ENCODE measurements around the gene CACNB3. TPM values are rescaled to one million over a fixed set of nuclear protein-coding genes. Genes with fewer than 3 reads are reported as not detected.

The CACNB3 gene
- total and polyA plus RNA-seq, 2 of the 13 experiments (the other 11 are each of a cell fraction or from before 2014, with no cell fraction given) = 0.29 to 0.54 TPM

GRCh38 chr12:48851883-48852733, 33.8 kb downstream of the CACNB3 start, which contains the start of gene DDX23 (continued):
- TF ChIP-seq HNRNPK (IDR thresholded peaks at IDR 0.05; ENCODE audit: low read depth, low read length, poor library complexity, severe bottlenecking) (no peak), MLX (CRISPR knock-in tag; IDR thresholded peaks at IDR 0.05) (no peak), ZNF414 (CRISPR knock-in tag; IDR thresholded peaks at IDR 0.05) (0 out of 2 replicates have a peak, but pooled peaks have one; percentile 34), SNAPC2 (CRISPR knock-in tag; IDR thresholded peaks at IDR 0.05) (no peak), POLR2A (IDR thresholded peaks at IDR 0.05; ENCODE audit: insufficient read depth in 1 of 2, low read depth in 2 of 2, low read length in 2 of 2) (peak; percentile 65 to 77), ZZZ3 (CRISPR knock-in tag; IDR thresholded peaks at IDR 0.05; ENCODE audit: borderline replicate concordance) (no peak), ZNF264 (CRISPR knock-in tag; IDR thresholded peaks at IDR 0.05) (peak; percentile 18; the same call in 1 of the 2 replicates), SATB2 (CRISPR knock-in tag; IDR thresholded peaks at IDR 0.05) (no peak), RBM39 (IDR thresholded peaks at IDR 0.05; ENCODE audit: low read depth, low read length, poor library complexity, severe bottlenecking) (peak; percentile 88), TARDBP (CRISPR knock-in tag; IDR thresholded peaks at IDR 0.05) (peak; percentile 92), ZNF543 (CRISPR knock-in tag; IDR thresholded peaks at IDR 0.05) (0 out of 2 replicates have a peak, but pooled peaks have one; percentile 49), ARID5B (CRISPR knock-in tag; IDR thresholded peaks at IDR 0.05) (peak; percentile 47; the same call in 1 of the 2 replicates), YEATS4 (CRISPR knock-in tag; IDR thresholded peaks at IDR 0.05; ENCODE audit: borderline replicate concordance) (peak; percentile 75), JDP2 (CRISPR knock-in tag; IDR thresholded peaks at IDR 0.05; ENCODE audit: borderline replicate concordance) (no peak), AHDC1 (CRISPR knock-in tag; IDR thresholded peaks at IDR 0.05; ENCODE audit: borderline replicate concordance) (0 out of 2 replicates have a peak, but pooled peaks have one; percentile 45), MTA3 (CRISPR knock-in tag; IDR thresholded peaks at IDR 0.05) (no peak), SUZ12 (IDR thresholded peaks at IDR 0.05; ENCODE audit: low read depth, low read length) (peak; percentile 97), MED1 (CRISPR knock-in tag; IDR thresholded peaks at IDR 0.05) (peak; percentile 3; the same call in 1 of the 2 replicates), NFIC (IDR thresholded peaks at IDR 0.05; ENCODE audit: low read length) (no peak)
